Esophagus muscularis mucosa (tissue), 3 donors: Measurements from ENCODE around the gene CARD9.

Experiments
- POLR2A ChIP-seq: fragments of 450-650 bp; IDR thresholded peaks from one replicate; pipeline ENCODE4 v1.6.1; 2017; ENCODE audit warnings: antibody characterized with exemption, moderate library complexity, mild to moderate bottlenecking, low read depth
- TF ChIP-seq, protein P1 (sequence below), 3 experiments: fragments of 200-600 bp in 2 of 3; fragments of 450-650 bp in 1 of 3; sonication (generic) in 2 of 3; IDR thresholded peaks; one replicate each; pipeline ENCODE4 v1.5.1; 2017 to 2019; ENCODE audit warnings: antibody characterized with exemption in 3 of 3, mild to moderate bottlenecking in 2 of 3, moderate library complexity in 1 of 3

GRCh38 chr9:136392538-136393449 is 19.3 kb upstream of the CARD9 start:
- TF ChIP-seq, protein P1, sequence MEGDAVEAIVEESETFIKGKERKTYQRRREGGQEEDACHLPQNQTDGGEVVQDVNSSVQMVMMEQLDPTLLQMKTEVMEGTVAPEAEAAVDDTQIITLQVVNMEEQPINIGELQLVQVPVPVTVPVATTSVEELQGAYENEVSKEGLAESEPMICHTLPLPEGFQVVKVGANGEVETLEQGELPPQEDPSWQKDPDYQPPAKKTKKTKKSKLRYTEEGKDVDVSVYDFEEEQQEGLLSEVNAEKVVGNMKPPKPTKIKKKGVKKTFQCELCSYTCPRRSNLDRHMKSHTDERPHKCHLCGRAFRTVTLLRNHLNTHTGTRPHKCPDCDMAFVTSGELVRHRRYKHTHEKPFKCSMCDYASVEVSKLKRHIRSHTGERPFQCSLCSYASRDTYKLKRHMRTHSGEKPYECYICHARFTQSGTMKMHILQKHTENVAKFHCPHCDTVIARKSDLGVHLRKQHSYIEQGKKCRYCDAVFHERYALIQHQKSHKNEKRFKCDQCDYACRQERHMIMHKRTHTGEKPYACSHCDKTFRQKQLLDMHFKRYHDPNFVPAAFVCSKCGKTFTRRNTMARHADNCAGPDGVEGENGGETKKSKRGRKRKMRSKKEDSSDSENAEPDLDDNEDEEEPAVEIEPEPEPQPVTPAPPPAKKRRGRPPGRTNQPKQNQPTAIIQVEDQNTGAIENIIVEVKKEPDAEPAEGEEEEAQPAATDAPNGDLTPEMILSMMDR (IDR thresholded peaks at IDR 0.05): no peak
- TF ChIP-seq POLR2A: no peak
